Central memory CD8-positive, alpha-beta T cell (primary cell): ENCODE measurements around the gene DEXI.

ENCODE experiments used
- ATAC-seq: fragments of 150-1000 bp; cut with Tn5 transposase; replicated peaks from 2 replicates; pipeline ENCODE4 v1.10.0; 2022; ENCODE audit warnings: mild to moderate bottlenecking, moderate FRiP score, moderate number of reproducible peaks; ENCODE audit not compliant: poor library complexity, severe bottlenecking; ENCODE audit errors: extremely low read depth
- DNase-seq, 2 donors: peaks; one replicate each; pipeline ENCODE4 v3.0.0; 2021; ENCODE audit warnings: low spot score in 2 of 2
- H3K27ac Mint-ChIP-seq: one replicate; pipeline ENCODE4 v1.8.0; 2022; ENCODE audit warnings: low read depth, mild to moderate bottlenecking, moderate library complexity, mixed read lengths
- H3K27me3 Mint-ChIP-seq: one replicate; pipeline ENCODE4 v1.8.0; 2022; ENCODE audit warnings: mixed read lengths
- H3K36me3 Mint-ChIP-seq: one replicate; pipeline ENCODE4 v1.8.0; 2022; ENCODE audit warnings: mild to moderate bottlenecking, moderate library complexity, mixed read lengths; ENCODE audit not compliant: insufficient read depth
- H3K4me1 Mint-ChIP-seq: one replicate; pipeline ENCODE4 v1.8.0; 2022; ENCODE audit warnings: mixed read lengths
- H3K4me3 Mint-ChIP-seq: one replicate; pipeline ENCODE4 v1.8.0; 2022; ENCODE audit warnings: mild to moderate bottlenecking, moderate library complexity, mixed read lengths
- H3K9me3 Mint-ChIP-seq: one replicate; pipeline ENCODE4 v1.8.0; 2022; ENCODE audit warnings: mixed read lengths

Gene DEXI

DNA sequence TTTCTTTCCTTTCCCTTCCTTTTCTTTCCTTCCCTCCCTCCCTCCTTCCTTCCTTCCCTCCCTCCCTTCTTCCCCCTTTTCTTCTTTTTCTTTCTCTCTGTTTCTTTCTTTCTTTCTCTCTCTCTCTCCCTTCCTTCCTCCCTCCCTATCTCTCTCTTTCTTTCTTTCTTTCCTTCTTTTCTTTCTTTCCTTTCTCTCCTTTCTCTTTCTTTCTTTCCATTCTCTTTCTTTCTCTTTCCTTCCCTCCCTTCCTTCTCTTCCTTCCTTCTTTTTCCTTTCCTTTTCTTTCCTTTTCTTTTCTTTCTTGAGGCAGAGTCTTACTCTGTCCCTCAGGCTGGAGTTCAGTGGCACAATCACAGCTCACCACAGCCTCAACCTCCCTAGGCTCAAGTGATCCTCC is 31.0 kb downstream of the DEXI start:
- Mint-ChIP-seq H3K27me3 (no peaks in the 10 kb centered on the region), H3K36me3 (peaks cover 6% of the 10 kb centered on the region), H3K4me1 (no peaks in the 10 kb centered on the region), H3K27ac (peak overlapping the region; percentile 39), H3K9me3 (no peaks in the 10 kb centered on the region), H3K4me3 (no peak overlapping the region)
- no peak for ATAC-seq
- no peak for DNase-seq

DNA sequence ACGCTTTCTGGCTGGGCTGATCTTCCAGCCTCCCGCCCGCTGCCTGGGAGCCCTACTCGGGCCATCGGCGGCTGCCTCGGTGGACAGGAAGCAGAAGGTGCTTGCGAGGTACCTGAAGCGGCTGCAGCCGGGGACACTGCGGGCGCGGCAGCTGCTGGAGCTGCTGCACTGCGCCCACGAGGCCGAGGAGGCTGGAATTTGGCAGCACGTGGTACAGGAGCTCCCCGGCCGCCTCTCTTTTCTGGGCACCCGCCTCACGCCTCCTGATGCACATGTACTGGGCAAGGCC is 34.6 kb downstream of the DEXI start:
- ATAC-seq (no peak), DNase-seq (no peak)
- Mint-ChIP-seq H3K4me3 (no peak overlapping the region), H3K36me3 (peaks cover 6% of the 10 kb centered on the region), H3K27me3 (no peaks in the 10 kb centered on the region), H3K27ac (no peak overlapping the region), H3K4me1 (no peaks in the 10 kb centered on the region), H3K9me3 (no peaks in the 10 kb centered on the region)

DNA sequence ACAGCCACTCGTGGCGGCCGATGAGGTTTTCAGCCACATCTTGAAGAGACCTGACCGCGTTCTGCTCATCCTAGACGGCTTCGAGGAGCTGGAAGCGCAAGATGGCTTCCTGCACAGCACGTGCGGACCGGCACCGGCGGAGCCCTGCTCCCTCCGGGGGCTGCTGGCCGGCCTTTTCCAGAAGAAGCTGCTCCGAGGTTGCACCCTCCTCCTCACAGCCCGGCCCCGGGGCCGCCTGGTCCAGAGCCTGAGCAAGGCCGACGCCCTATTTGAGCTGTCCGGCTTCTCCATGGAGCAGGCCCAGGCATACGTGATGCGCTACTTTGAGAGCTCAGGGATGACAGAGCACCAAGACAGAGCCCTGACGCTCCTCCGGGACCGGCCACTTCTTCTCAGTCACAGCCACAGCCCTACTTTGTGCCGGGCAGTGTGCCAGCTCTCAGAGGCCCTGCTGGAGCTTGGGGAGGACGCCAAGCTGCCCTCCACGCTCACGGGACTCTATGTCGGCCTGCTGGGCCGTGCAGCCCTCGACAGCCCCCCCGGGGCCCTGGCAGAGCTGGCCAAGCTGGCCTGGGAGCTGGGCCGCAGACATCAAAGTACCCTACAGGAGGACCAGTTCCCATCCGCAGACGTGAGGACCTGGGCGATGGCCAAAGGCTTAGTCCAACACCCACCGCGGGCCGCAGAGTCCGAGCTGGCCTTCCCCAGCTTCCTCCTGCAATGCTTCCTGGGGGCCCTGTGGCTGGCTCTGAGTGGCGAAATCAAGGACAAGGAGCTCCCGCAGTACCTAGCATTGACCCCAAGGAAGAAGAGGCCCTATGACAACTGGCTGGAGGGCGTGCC is 35.1 kb downstream of the DEXI start:
- no peaks in the 10 kb centered on the region for H3K4me1 Mint-ChIP-seq
- H3K27me3 Mint-ChIP-seq: no peaks in the 10 kb centered on the region
- H3K9me3 Mint-ChIP-seq: no peaks in the 10 kb centered on the region
- no peak overlapping the region for H3K27ac Mint-ChIP-seq
- no peak overlapping the region for H3K4me3 Mint-ChIP-seq
- no peak for ATAC-seq
- H3K36me3 Mint-ChIP-seq: peaks cover 6% of the 10 kb centered on the region
- no peak for DNase-seq

DNA sequence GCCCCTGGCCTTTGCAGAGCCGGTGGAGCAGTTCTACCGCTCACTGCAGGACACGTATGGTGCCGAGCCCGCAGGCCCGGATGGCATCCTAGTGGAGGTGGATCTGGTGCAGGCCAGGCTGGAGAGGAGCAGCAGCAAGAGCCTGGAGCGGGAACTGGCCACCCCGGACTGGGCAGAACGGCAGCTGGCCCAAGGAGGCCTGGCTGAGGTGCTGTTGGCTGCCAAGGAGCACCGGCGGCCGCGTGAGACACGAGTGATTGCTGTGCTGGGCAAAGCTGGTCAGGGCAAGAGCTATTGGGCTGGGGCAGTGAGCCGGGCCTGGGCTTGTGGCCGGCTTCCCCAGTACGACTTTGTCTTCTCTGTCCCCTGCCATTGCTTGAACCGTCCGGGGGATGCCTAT is 35.8 kb downstream of the DEXI start:
- H3K4me1 Mint-ChIP-seq: no peaks in the 10 kb centered on the region
- no peak overlapping the region for H3K27ac Mint-ChIP-seq
- no peaks in the 10 kb centered on the region for H3K9me3 Mint-ChIP-seq
- H3K27me3 Mint-ChIP-seq: no peaks in the 10 kb centered on the region
- no peak for DNase-seq
- no peak for ATAC-seq
- H3K4me3 Mint-ChIP-seq: no peak overlapping the region
- peaks cover 6% of the 10 kb centered on the region for H3K36me3 Mint-ChIP-seq

DNA sequence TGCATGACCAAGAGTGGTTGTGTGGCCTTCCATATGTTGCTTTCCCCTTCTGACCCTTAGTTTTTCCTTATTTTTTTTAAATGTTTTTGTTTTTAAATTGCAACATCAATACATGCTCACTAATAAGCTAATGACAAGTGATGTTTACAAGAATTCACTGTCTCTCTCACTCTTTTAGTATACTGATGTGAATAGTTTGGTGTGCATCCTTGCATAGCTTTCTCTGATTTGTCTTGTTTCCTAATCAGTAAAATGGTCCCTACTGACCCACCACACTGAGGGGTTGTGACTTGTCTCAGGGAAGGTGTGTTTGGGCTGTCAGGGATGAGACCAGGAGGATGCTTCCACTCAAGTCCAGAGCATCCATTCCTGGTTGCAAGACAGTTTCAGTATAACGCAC is 39.3 kb downstream of the DEXI start:
- peaks cover 11% of the 10 kb centered on the region for H3K36me3 Mint-ChIP-seq
- ATAC-seq (no peak), DNase-seq (no peak)
- no peaks in the 10 kb centered on the region for H3K4me1 Mint-ChIP-seq
- no peaks in the 10 kb centered on the region for H3K9me3 Mint-ChIP-seq
- H3K27me3 Mint-ChIP-seq: no peaks in the 10 kb centered on the region
- no peak overlapping the region for H3K27ac Mint-ChIP-seq
- no peak overlapping the region for H3K4me3 Mint-ChIP-seq

DNA sequence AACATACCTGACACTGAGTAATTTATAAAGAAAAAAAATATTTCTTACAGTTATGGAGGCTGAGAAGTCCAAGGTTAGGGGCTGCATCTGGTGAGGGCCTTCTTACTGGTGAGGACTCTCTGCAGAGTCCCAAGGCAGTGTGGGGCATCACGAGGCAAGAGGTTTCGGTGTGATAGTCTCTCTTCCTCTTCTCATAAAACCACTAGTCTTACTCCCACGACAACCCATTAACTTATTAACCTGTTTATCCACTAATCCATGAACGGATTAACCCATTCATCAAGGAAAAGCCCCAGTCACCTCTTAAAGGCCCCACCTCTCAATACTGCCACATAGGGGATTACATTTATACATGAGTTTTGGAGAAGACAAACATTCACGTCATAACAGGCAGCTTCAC is 45.1 kb downstream of the DEXI start:
- ATAC-seq (no peak), DNase-seq (no peak)
- Mint-ChIP-seq H3K9me3 (no peaks in the 10 kb centered on the region), H3K4me3 (no peak overlapping the region), H3K36me3 (peaks cover 12% of the 10 kb centered on the region), H3K27ac (no peak overlapping the region), H3K4me1 (peaks cover 15% of the 10 kb centered on the region), H3K27me3 (no peaks in the 10 kb centered on the region)

DNA sequence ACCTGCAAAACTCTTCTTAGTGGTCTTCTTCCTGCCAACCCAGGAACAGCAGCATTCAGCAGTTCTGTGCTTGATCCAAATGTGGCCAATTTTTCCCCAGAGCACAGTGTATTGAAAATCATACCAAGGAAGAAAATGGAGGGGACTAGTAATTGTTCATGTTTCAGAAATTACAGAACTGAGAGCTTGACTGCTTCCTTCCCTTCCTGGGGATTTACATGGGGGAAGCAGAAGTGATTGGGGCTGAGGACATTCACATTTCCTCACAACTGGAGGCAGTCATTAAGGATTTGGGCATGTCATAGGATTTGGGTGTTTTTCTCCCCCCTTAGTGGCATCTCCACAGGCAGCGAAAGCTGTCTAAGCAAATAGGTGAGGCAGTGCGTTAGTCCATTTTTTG is 45.5 kb downstream of the DEXI start:
- H3K27me3 Mint-ChIP-seq: no peaks in the 10 kb centered on the region
- ATAC-seq (no peak), DNase-seq (no peak)
- no peak overlapping the region for H3K27ac Mint-ChIP-seq
- peaks cover 15% of the 10 kb centered on the region for H3K4me1 Mint-ChIP-seq
- H3K9me3 Mint-ChIP-seq: no peaks in the 10 kb centered on the region
- peaks cover 12% of the 10 kb centered on the region for H3K36me3 Mint-ChIP-seq
- no peak overlapping the region for H3K4me3 Mint-ChIP-seq

DNA sequence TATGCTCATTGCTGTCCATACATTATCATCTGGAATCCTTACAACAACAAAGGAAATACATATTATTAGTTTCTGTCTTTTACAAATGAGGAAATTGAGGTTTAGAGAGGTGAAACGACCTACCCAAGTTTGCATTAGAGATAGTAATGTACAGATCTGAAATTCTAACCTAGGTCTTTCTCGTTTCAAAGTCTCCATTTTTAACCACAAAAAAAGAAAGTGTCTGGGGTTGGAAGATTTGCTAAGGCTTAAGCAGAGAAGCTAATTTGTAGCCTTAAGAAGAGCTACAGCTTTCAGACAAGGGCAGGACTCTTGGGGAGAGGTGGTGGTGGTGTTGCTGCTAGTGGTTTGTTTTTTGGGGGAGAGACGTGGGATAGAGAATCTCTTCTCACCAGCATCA is 46.1 kb downstream of the DEXI start:
- no peak overlapping the region for H3K27ac Mint-ChIP-seq
- H3K9me3 Mint-ChIP-seq: no peaks in the 10 kb centered on the region
- DNase-seq (no peak), ATAC-seq (no peak)
- no peak overlapping the region for H3K4me3 Mint-ChIP-seq
- H3K36me3 Mint-ChIP-seq: peaks cover 12% of the 10 kb centered on the region
- H3K4me1 Mint-ChIP-seq: peaks cover 15% of the 10 kb centered on the region
- no peaks in the 10 kb centered on the region for H3K27me3 Mint-ChIP-seq

DNA sequence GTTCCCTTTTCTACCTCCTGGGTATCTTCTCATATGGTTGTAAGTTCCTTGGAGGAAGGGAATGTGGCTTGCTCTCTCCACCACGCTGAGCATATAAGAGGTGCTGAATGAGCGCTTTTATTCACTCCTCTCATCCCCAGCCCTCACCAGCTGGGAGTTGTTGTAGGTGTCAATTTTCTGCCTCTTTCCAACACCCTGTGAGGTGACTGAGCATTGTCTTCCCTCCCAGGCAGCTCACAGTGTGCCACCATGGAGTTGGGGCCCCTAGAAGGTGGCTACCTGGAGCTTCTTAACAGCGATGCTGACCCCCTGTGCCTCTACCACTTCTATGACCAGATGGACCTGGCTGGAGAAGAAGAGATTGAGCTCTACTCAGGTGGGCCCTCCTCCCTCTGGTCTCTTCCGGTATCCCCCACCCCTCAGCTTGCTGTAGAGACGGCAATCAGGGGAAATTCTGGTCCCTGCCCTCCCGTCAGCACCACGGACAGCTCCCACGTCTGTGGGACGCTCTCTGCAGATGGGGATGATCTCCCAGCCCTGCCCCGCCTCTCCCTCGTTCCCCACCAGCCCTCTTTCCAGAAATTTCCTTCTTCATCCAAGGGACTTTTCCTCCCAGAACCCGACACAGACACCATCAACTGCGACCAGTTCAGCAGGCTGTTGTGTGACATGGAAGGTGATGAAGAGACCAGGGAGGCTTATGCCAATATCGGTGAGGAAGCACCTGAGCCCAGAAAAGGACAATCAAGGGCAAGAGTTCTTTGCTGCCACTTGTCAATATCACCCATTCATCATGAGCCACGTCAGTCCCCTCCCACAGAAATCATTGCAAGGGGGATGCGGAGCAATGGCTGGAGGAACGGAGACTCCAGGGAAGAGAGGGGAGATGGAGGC is 47.0 kb downstream of the DEXI start:
- Mint-ChIP-seq H3K27me3 (no peaks in the 10 kb centered on the region), H3K36me3 (peaks cover 10% of the 10 kb centered on the region), H3K4me3 (no peak overlapping the region), H3K27ac (no peak overlapping the region), H3K9me3 (no peaks in the 10 kb centered on the region), H3K4me1 (peaks cover 15% of the 10 kb centered on the region)
- DNase-seq (no peak), ATAC-seq (no peak)

DNA sequence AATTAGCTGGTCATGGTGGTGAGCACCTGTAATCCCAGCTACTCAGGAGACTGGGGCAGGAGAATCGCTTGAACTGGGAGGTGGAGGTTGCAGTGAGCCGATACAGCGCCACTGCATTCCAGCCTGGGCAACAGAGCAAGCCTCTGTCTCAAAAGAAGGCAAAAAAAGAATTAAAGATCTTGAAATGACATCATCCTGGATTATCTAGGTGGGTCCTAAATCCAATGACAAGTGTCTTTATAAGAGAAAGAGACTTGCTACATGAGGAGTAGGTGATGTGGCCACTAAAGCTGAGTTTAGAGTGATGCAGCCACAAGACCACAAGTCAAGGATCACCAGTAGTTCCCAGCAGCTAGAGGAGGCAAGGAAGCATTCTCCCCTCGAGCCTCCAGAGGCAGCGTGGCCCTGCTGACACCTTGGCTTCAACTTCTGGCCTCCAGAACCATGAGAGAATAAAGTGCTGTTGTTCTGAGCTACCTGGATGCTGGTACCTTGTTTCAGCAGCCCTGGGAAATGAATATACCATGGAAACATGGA is 49.4 kb downstream of the DEXI start:
- no peak for DNase-seq
- no peak for ATAC-seq
- Mint-ChIP-seq H3K27me3 (no peaks in the 10 kb centered on the region), H3K4me3 (no peak overlapping the region), H3K27ac (no peak overlapping the region), H3K36me3 (peaks cover 8% of the 10 kb centered on the region), H3K4me1 (peaks cover 15% of the 10 kb centered on the region), H3K9me3 (no peaks in the 10 kb centered on the region)

DNA sequence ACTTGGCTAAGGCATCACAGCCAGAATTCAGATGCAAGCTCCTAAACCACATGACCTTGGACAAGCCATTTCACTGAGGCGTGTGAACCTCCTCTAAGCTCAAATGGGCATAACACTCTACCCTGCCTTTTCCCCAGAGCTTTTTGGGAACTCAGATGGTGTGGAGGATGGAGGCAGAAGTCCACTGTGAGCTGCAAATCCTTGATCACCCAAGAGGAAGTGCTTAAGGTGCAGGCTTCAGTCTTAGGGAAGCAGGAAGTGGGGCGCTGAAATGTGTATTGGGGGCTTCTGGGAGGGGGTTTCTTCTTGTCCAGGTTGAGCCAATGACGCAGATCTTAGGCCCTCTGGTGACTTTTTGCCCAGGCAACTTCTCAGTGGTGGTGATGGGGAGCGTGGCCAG is 52.4 kb downstream of the DEXI start:
- no peak for DNase-seq
- Mint-ChIP-seq H3K27me3 (no peaks in the 10 kb centered on the region), H3K36me3 (peaks cover 4% of the 10 kb centered on the region), H3K4me3 (no peak overlapping the region), H3K27ac (no peak overlapping the region), H3K9me3 (no peaks in the 10 kb centered on the region), H3K4me1 (peaks cover 16% of the 10 kb centered on the region)
- ATAC-seq: no peak

DNA sequence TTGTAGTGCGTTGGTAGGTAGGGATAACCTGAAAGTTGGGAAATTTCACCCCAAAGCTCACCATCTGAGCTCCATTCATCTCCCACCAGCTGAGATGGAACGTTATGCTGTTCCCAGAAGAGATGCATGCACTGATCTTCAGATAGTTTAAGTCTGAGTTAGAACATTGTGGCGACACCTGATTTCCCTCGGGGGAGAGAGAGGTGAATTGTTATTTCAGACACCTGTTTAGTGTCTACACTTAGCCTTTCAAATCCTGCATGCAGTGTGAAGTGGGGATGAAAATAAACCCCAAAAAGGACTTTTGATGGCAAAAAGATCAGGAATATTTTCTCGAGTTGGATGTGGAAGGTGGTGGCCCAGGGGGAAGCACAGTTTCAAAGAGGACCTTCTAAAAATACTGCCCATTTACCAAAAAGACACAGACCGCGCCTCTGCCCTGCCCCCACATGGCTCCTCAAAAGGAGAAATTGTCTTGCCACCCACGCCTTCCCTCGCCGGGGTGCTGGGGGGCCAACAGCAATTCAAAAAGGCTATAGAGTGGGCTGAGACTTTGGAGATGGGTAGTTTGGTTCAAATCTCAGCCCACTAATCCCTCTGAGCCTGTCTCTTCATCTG is 53.8 kb downstream of the DEXI start:
- H3K27me3 Mint-ChIP-seq: no peaks in the 10 kb centered on the region
- peaks cover 19% of the 10 kb centered on the region for H3K4me1 Mint-ChIP-seq
- no peaks in the 10 kb centered on the region for H3K9me3 Mint-ChIP-seq
- ATAC-seq: no peak
- no peak overlapping the region for H3K4me3 Mint-ChIP-seq
- no peak for DNase-seq
- peaks cover 7% of the 10 kb centered on the region for H3K36me3 Mint-ChIP-seq
- no peak overlapping the region for H3K27ac Mint-ChIP-seq
